NCI-H2196 treated with DMSO at 0.1 percent for 48 hours (cell line): ENCODE data around the gene RHOT2.

ENCODE experiments used
- DNase-seq: peaks from one replicate; lab custom pipeline; 2025; ENCODE audit not compliant: unreplicated experiment; lab: John Stamatoyannopoulos, UW

Gene RHOT2

GRCh38 chr16:632486-633335 is 35.2 kb upstream of the RHOT2 start:
- no peak for DNase-seq

GRCh38 chr16:633336-634050 is 34.4 kb upstream of the RHOT2 start:
- no peak for DNase-seq

GRCh38 chr16:634051-634670 is 33.8 kb upstream of the RHOT2 start:
- no peak for DNase-seq

DNA sequence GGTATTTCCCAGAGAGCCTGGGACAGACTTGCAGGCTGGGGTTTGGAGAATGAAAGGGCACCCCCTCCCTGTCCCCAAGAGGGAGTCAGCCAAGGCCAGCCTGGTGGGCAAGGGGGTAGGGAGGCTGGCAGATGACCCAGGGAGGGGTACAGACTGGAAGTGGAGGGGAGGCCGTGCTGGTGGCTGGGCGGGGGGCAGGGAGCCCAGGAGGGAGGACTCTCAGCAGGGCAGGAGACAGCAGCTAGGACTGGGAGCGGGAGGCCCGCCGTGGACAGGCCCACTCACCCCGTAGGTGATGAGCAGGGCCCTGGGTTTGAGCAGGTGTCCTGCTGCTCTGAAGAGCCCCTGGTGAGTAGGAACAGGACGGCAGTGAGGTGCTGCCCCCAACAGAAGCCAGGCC is 32.9 kb upstream of the RHOT2 start:
- DNase-seq = no peak

DNA sequence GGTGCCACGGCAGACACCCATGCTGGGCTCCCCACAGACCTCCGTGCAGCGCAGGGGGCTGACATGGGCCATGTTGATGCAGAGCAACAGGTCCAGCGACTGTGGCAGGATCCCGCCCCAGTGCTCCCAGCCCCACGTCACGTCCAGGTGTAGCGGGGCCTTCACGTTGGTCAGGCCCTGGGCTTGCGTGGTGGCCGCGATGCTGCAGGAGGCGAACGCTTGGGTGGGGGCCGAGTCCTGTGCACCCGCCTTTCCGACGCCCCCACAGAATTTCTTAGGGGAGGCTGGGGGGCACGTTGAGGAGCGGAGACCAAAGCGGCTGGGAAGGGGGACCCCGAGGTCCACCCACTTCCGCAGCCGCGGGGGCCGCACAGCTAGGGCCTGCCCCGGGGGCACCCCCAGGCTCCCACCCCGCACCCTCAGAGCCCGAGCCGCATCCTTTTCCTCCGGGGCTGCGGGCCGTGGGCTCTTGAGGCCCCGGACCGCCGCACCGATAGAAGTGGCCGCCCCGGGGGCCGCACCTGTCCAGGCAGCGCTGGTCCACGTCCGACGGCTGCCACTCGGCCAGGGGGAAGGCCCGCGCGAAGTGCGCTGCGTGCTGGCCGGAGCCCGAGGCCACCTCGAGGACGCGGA is 32.2 kb upstream of the RHOT2 start:
- no peak for DNase-seq

GRCh38 chr16:636206-637080 is 31.5 kb upstream of the RHOT2 start, which contains the start of gene METTL26:
TSS of gene METTL26 (minus strand) at chr16:636305. CDS start at chr16:636290, 15 bp downstream.
- DNase-seq = peak; percentile 83

- DNase-seq = no peak
These were observed 30.6 kb upstream of the RHOT2 start for GRCh38 chr16:637081-638018.

DNA sequence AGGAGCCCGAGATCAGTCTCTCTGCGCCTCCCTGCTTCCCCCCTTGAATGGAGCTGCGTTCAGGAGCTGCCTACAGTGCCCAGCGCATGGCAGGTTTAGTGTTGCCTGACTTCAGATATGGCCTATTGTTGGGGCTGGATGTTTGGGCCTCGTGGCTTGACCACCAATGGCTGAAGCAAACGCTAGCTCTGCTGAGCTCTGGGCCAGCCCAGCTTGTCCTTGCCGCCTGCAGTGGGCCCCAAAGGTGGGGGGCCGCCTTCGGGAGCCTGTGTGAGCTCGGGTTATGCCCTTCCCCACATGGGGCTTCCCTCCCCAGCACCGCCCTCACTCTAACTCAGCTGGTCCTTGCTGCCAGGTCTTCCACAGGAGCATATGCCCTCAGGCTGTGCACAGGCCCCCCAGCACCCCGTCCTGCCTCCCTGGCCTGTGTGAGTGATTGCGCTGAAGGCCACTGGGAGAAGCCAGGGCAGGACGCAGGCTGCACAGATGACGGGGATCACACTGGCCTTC is 29.8 kb upstream of the RHOT2 start:
- no peak for DNase-seq

GRCh38 chr16:638836-639235 is 29.1 kb upstream of the RHOT2 start:
- no peak for DNase-seq

DNA sequence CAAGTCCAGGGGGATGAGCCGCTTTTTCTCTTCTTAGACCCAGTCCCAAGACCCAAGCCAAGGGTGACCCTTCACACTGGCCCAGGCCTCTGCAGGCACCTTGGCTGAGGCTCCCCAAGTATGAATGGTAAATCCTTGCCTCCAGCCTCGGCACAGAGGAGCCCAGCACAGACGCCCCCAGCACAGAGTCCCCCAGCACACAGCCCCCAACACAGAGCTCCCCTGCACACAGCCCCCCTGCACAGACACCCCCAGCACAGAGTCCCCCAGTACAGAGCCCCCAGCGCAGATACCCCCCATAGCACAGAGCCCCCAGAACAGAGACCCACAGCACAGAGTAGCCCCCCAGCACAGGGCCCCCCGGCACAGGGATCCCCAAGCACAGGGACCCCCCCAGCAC is 27.3 kb upstream of the RHOT2 start:
- DNase-seq = no peak

- DNase-seq = peak; percentile 66
These were observed 26.4 kb upstream of the RHOT2 start, which contains the start of gene MCRIP2 for GRCh38 chr16:641326-642188. TSS of gene MCRIP2 (plus strand) at chr16:641828. CDS start at chr16:641992, 164 bp downstream.

- peak; percentile 37 for DNase-seq
These were observed 25.5 kb upstream of the RHOT2 start for GRCh38 chr16:642189-643049.

GRCh38 chr16:643050-643368 is 24.9 kb upstream of the RHOT2 start:
- DNase-seq = no peak

DNA sequence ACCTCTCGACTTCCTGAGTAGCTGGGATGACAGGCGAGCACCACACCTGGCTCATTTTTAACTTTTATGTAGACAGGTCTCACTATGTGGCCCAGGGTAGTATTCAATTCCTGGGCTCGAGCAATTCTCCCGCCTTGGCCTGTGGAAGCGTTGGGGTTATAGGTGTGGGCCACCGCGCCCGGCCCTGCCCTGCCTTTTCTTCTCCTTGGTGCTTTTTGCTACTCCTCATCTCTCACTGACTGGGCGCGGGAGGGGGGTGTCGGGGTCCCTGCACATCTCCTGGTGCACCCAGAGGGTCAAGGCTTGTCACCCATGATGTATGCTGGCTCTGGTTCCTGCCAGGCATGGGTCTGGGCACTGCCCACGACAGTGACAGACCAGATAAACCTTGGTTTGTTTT is 23.4 kb upstream of the RHOT2 start:
- no peak for DNase-seq

GRCh38 chr16:645852-646678 is 21.9 kb upstream of the RHOT2 start:
- no peak for DNase-seq

DNA sequence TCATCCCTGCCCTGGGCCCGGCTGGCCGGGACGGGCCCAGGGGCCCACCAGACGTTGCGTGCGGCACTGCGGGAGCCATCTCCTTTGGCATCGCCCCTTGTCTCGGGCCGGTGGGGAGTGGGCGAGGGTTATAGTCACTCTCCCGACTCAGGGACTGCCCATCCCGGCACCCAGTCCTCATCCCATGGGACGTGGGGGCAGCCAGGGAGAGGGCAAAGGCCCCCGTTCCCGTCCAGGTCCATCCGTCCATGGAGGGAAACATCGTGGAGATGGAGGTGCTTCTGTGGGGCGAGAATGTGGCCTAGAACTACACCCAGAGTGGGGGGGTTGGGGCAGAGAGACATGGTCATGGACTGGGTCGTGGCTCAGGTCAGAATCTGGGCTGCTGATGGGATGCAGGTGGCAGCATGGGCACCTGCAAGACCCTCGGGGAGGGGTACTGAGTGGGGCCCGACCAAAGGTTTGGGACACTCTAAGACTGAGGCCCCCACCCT is 21.2 kb upstream of the RHOT2 start:
- DNase-seq = no peak
